ENCODE measurements around the gene BICRA.

Gene BICRA

DNA sequence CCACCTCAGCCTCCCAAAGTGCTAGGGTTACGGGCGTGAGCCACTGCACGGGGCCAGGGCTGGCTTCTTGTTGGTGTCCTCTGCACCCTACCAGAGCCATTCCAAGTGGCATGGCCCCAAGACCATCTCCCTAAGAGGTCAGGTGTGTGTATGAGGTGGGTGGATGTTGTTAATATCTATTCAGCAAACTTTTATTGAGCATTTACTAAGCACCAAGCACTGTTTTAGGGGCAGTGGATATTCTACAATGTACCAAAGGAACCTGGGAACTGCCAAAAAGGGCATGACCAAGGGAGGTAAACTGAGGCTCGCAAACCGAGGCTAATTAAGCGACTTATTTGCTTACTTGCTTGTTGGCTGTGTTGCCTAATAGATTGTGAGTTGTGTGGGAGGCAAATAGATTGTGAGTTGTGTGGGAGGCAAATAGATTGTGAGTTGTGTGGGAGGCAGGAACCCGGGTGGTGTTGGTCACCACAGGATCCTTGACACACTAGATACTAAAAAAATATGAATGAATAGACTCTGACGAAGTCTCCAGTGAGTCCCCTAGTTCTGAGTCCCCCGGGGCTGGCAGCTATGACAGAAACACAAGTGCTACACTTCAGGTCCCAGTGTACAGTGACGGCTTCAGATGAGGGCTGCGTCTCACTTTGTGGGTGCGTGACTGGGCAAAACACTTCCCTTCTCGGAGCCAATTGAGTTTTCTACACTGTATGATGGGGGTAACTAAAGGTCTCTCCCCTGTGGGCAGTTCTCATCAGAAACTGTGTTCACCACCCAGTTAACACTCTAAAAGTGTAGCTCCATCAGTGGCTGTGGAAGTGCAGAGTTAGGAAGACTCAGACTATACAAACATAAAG is 5.0 kb upstream of the BICRA start:
- TF ChIP-seq ZFP3 (CRISPR knock-in tag; IDR thresholded peaks at IDR 0.05): no peak
- TF ChIP-seq ZNF70 (CRISPR knock-in tag; IDR thresholded peaks at IDR 0.05): no peak
- no peak for TF ChIP-seq ZNF8 (CRISPR knock-in tag; IDR thresholded peaks at IDR 0.05)
- TF ChIP-seq TCF4 (CRISPR knock-in tag; IDR thresholded peaks at IDR 0.05; ENCODE audit: borderline replicate concordance): no peak
- no peak for TF ChIP-seq ISL1 (CRISPR knock-in tag; IDR thresholded peaks at IDR 0.05)
- no peak for TF ChIP-seq RARB (CRISPR knock-in tag; IDR thresholded peaks at IDR 0.05)
- no peak for TF ChIP-seq SNAI2 (CRISPR knock-in tag; IDR thresholded peaks at IDR 0.05)
- no peak for TF ChIP-seq TSHZ2 (CRISPR knock-in tag; IDR thresholded peaks at IDR 0.05)
- TF ChIP-seq BACH2 (CRISPR knock-in tag; IDR thresholded peaks at IDR 0.05; ENCODE audit: borderline replicate concordance): no peak
- TF ChIP-seq TOX (CRISPR knock-in tag; IDR thresholded peaks at IDR 0.05; ENCODE audit: borderline replicate concordance): no peak
- TF ChIP-seq, protein P1, sequence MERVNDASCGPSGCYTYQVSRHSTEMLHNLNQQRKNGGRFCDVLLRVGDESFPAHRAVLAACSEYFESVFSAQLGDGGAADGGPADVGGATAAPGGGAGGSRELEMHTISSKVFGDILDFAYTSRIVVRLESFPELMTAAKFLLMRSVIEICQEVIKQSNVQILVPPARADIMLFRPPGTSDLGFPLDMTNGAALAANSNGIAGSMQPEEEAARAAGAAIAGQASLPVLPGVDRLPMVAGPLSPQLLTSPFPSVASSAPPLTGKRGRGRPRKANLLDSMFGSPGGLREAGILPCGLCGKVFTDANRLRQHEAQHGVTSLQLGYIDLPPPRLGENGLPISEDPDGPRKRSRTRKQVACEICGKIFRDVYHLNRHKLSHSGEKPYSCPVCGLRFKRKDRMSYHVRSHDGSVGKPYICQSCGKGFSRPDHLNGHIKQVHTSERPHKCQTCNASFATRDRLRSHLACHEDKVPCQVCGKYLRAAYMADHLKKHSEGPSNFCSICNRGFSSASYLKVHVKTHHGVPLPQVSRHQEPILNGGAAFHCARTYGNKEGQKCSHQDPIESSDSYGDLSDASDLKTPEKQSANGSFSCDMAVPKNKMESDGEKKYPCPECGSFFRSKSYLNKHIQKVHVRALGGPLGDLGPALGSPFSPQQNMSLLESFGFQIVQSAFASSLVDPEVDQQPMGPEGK (CRISPR knock-in tag; IDR thresholded peaks at IDR 0.05; ENCODE audit: borderline replicate concordance): no peak
- no peak for TF ChIP-seq GLIS3 (CRISPR knock-in tag; IDR thresholded peaks at IDR 0.05)
- TF ChIP-seq ARNTL (CRISPR knock-in tag; IDR thresholded peaks at IDR 0.05; ENCODE audit: borderline replicate concordance, low read depth): no peak
- no peak for TF ChIP-seq CREB5 (CRISPR knock-in tag; IDR thresholded peaks at IDR 0.05; ENCODE audit: low read depth)
- TF ChIP-seq OSR1 (CRISPR knock-in tag; IDR thresholded peaks at IDR 0.05): no peak
- no peak for TF ChIP-seq ZC3H10 (CRISPR knock-in tag; IDR thresholded peaks at IDR 0.05)
- no peak for TF ChIP-seq ESRRG (CRISPR knock-in tag; IDR thresholded peaks at IDR 0.05)
- no peak for ATAC-seq

- no peak for ATAC-seq
- TF ChIP-seq, protein P1 (CRISPR knock-in tag; IDR thresholded peaks at IDR 0.05; ENCODE audit: borderline replicate concordance): no peak
- TF ChIP-seq ESRRG (CRISPR knock-in tag; IDR thresholded peaks at IDR 0.05): no peak
- no peak for TF ChIP-seq ARNTL (CRISPR knock-in tag; IDR thresholded peaks at IDR 0.05; ENCODE audit: borderline replicate concordance, low read depth)
- TF ChIP-seq POU6F1 (CRISPR knock-in tag; IDR thresholded peaks at IDR 0.05; ENCODE audit: borderline replicate concordance, low read depth): no peak
- TF ChIP-seq ZFP3 (CRISPR knock-in tag; IDR thresholded peaks at IDR 0.05): no peak
- no peak for TF ChIP-seq TOX (CRISPR knock-in tag; IDR thresholded peaks at IDR 0.05; ENCODE audit: borderline replicate concordance)
- TF ChIP-seq, protein P2, sequence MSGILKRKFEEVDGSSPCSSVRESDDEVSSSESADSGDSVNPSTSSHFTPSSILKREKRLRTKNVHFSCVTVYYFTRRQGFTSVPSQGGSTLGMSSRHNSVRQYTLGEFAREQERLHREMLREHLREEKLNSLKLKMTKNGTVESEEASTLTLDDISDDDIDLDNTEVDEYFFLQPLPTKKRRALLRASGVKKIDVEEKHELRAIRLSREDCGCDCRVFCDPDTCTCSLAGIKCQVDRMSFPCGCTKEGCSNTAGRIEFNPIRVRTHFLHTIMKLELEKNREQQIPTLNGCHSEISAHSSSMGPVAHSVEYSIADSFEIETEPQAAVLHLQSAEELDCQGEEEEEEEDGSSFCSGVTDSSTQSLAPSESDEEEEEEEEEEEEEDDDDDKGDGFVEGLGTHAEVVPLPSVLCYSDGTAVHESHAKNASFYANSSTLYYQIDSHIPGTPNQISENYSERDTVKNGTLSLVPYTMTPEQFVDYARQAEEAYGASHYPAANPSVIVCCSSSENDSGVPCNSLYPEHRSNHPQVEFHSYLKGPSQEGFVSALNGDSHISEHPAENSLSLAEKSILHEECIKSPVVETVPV (CRISPR knock-in tag; IDR thresholded peaks at IDR 0.05): no peak
- no peak for TF ChIP-seq RARB (CRISPR knock-in tag; IDR thresholded peaks at IDR 0.05)
- no peak for TF ChIP-seq SNAI2 (CRISPR knock-in tag; IDR thresholded peaks at IDR 0.05)
- no peak for TF ChIP-seq OSR1 (CRISPR knock-in tag; IDR thresholded peaks at IDR 0.05)
- no peak for TF ChIP-seq BACH2 (CRISPR knock-in tag; IDR thresholded peaks at IDR 0.05; ENCODE audit: borderline replicate concordance)
- no peak for TF ChIP-seq CSDC2 (CRISPR knock-in tag; IDR thresholded peaks at IDR 0.05)
- no peak for TF ChIP-seq ZNF8 (CRISPR knock-in tag; IDR thresholded peaks at IDR 0.05)
- no peak for TF ChIP-seq PPARA (CRISPR knock-in tag; IDR thresholded peaks at IDR 0.05; ENCODE audit: borderline replicate concordance)
- TF ChIP-seq ISL1 (CRISPR knock-in tag; IDR thresholded peaks at IDR 0.05): no peak
- no peak for TF ChIP-seq CREB5 (CRISPR knock-in tag; IDR thresholded peaks at IDR 0.05; ENCODE audit: low read depth)
These were observed 1.3 kb upstream of the BICRA start for GRCh38 chr19:47607564-47608073.

Data from SK-N-SH treated with all-trans-retinoic acid at 6 μM for 48 hours (cell line).